Measurements from ENCODE around the gene APBA1. TPM values are rescaled to one million over a fixed set of nuclear protein-coding genes. Genes with fewer than 3 reads are reported as not detected.

Gene APBA1
- total and polyA plus RNA-seq, 4 donors, result 0.95 to 8.1 (median 2.8) TPM

DNA sequence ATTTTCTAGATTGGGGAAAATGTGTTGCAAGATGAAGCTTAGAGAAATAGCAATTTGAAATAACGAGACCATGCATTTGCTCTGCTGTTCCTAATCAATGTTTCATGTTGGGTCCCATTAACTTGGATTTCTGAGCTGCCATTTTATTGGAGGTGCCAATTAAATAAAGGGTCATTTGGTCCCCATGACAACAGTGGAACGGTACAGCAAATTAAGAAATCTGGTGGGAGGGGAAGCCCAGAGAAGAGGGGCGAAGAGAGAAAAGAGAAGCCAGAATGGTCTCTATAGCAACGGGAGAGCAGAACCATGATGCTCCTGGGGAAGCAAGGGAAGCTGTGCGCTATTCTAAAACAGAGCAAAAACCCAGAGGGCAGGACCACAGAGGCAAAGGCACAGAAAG is 226.9 kb downstream of the APBA1 start:
- Histone ChIP-seq H3K27ac (ENCODE audit: low read depth in 1 of 2, low read length in 1 of 2) (no peak overlapping the region), H3K27me3 (ENCODE audit: control insufficient read depth in 3 of 3, insufficient read depth in 3 of 3, low read length in 2 of 3) (no peaks in the 10 kb centered on the region), H3K9me3 (ENCODE audit: control insufficient read depth in 4 of 4, insufficient read depth in 3 of 4, low read length in 3 of 4) (peaks cover 0 to 4% (median 0%) of the 10 kb centered on the region in 4 donors), H3K4me1 (ENCODE audit: control insufficient read depth in 5 of 5, insufficient read depth in 5 of 5, low read length in 5 of 5) (no peaks in the 10 kb centered on the region), H3K36me3 (ENCODE audit: control insufficient read depth in 4 of 4, insufficient read depth in 4 of 4, low read length in 4 of 4) (peaks cover 0 to 15% (median 3%) of the 10 kb centered on the region in 4 donors), H3K9ac (ENCODE audit: insufficient read depth in 1 of 2, low read length in 2 of 2) (no peak overlapping the region), H3K4me3 (no peak overlapping the region)
- no peak for ATAC-seq (ENCODE audit: insufficient read depth, low FRiP score)
- no peak for DNase-seq
- TF ChIP-seq CTCF (IDR thresholded peaks at IDR 0.05; ENCODE audit: control extremely low read depth, extremely low read depth), result no peak
- WGBS, 2 donors, result 85 to 88% methylated on average over 5 of the region's 5 CpGs

GRCh38 chr9:69444791-69445190 is 227.4 kb downstream of the APBA1 start:
- Histone ChIP-seq H3K36me3 (ENCODE audit: control insufficient read depth in 4 of 4, insufficient read depth in 4 of 4, low read length in 4 of 4) (peaks cover 0 to 15% (median 3%) of the 10 kb centered on the region in 4 donors), H3K27ac (ENCODE audit: low read depth in 1 of 2, low read length in 1 of 2) (no peak overlapping the region), H3K9ac (ENCODE audit: insufficient read depth in 1 of 2, low read length in 2 of 2) (no peak overlapping the region), H3K4me3 (no peak overlapping the region), H3K9me3 (ENCODE audit: control insufficient read depth in 4 of 4, insufficient read depth in 3 of 4, low read length in 3 of 4) (peaks cover 0 to 4% (median 0%) of the 10 kb centered on the region in 4 donors), H3K4me1 (ENCODE audit: control insufficient read depth in 5 of 5, insufficient read depth in 5 of 5, low read length in 5 of 5) (no peaks in the 10 kb centered on the region), H3K27me3 (ENCODE audit: control insufficient read depth in 3 of 3, insufficient read depth in 3 of 3, low read length in 2 of 3) (no peaks in the 10 kb centered on the region)
- ATAC-seq (ENCODE audit: insufficient read depth, low FRiP score) (no peak), DNase-seq (no peak)
- TF ChIP-seq CTCF (IDR thresholded peaks at IDR 0.05; ENCODE audit: control extremely low read depth, extremely low read depth), result no peak
- WGBS, 2 donors, result 94% methylated on average over 4 of the region's 4 CpGs

GRCh38 chr9:69444021-69444420 is 228.2 kb downstream of the APBA1 start:
- 87 to 91% methylated on average over 8 of the region's 8 CpGs for WGBS, 2 donors
- no peak overlapping the region for H3K4me3 ChIP-seq
- ATAC-seq (ENCODE audit: insufficient read depth, low FRiP score), result no peak
- TF ChIP-seq CTCF (IDR thresholded peaks at IDR 0.05; ENCODE audit: control extremely low read depth, extremely low read depth), result no peak
- H3K27ac ChIP-seq (ENCODE audit: low read depth in 1 of 2, low read length in 1 of 2), result no peak overlapping the region
- peaks cover 0 to 4% (median 0%) of the 10 kb centered on the region in 4 donors for H3K9me3 ChIP-seq (ENCODE audit: control insufficient read depth in 4 of 4, insufficient read depth in 3 of 4, low read length in 3 of 4)
- no peaks in the 10 kb centered on the region for H3K4me1 ChIP-seq (ENCODE audit: control insufficient read depth in 5 of 5, insufficient read depth in 5 of 5, low read length in 5 of 5)
- H3K9ac ChIP-seq (ENCODE audit: insufficient read depth in 1 of 2, low read length in 2 of 2), result no peak overlapping the region
- peaks cover 0 to 15% (median 3%) of the 10 kb centered on the region in 4 donors for H3K36me3 ChIP-seq (ENCODE audit: control insufficient read depth in 4 of 4, insufficient read depth in 4 of 4, low read length in 4 of 4)
- peak in 1 of 3 donors; percentile 32 for DNase-seq
- H3K27me3 ChIP-seq (ENCODE audit: control insufficient read depth in 3 of 3, insufficient read depth in 3 of 3, low read length in 2 of 3), result no peaks in the 10 kb centered on the region

DNA sequence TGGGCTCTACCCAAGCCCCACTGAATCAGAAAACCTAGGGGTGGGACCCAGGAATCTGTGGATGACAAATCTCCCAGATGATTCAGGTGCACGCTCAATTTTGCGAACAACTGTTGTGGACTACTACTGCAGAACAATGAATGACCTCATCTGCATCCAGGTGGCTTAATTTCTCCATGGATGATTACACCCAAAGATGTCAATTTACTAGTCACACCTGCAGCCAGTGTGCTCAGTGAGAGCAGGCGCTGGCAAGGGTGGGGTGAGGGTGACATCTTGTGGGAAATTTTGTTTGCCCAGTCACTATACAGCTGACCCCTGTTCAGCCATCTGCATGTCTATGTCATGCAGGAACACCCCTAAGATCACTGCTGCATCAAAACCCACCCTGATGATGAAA is 229.0 kb downstream of the APBA1 start:
- no peak for ATAC-seq (ENCODE audit: insufficient read depth, low FRiP score)
- TF ChIP-seq CTCF (IDR thresholded peaks at IDR 0.05; ENCODE audit: control extremely low read depth, extremely low read depth), result no peak
- H3K36me3 ChIP-seq (ENCODE audit: control insufficient read depth in 4 of 4, insufficient read depth in 4 of 4, low read length in 4 of 4), result peaks cover 0 to 12% (median 2%) of the 10 kb centered on the region in 4 donors
- no peaks in the 10 kb centered on the region for H3K27me3 ChIP-seq (ENCODE audit: control insufficient read depth in 3 of 3, insufficient read depth in 3 of 3, low read length in 2 of 3)
- H3K4me1 ChIP-seq (ENCODE audit: control insufficient read depth in 5 of 5, insufficient read depth in 5 of 5, low read length in 5 of 5), result no peaks in the 10 kb centered on the region
- H3K27ac ChIP-seq (ENCODE audit: low read depth in 1 of 2, low read length in 1 of 2), result no peak overlapping the region
- WGBS, 2 donors, result 93 to 97% methylated on average over 3 of the region's 3 CpGs
- no peak for DNase-seq
- no peak overlapping the region for H3K4me3 ChIP-seq
- peaks cover 0 to 4% (median 0%) of the 10 kb centered on the region in 4 donors for H3K9me3 ChIP-seq (ENCODE audit: control insufficient read depth in 4 of 4, insufficient read depth in 3 of 4, low read length in 3 of 4)
- H3K9ac ChIP-seq (ENCODE audit: insufficient read depth in 1 of 2, low read length in 2 of 2), result no peak overlapping the region
